GM18520 (cell line): Measurements from ENCODE around the gene SPRED1.

Source experiments
- ATAC-seq: cut with Tn5 transposase; IDR thresholded peaks from one replicate; pipeline ENCODE4 v1.9.1; 2021; ENCODE audit not compliant: unreplicated experiment

SPRED1 gene

DNA sequence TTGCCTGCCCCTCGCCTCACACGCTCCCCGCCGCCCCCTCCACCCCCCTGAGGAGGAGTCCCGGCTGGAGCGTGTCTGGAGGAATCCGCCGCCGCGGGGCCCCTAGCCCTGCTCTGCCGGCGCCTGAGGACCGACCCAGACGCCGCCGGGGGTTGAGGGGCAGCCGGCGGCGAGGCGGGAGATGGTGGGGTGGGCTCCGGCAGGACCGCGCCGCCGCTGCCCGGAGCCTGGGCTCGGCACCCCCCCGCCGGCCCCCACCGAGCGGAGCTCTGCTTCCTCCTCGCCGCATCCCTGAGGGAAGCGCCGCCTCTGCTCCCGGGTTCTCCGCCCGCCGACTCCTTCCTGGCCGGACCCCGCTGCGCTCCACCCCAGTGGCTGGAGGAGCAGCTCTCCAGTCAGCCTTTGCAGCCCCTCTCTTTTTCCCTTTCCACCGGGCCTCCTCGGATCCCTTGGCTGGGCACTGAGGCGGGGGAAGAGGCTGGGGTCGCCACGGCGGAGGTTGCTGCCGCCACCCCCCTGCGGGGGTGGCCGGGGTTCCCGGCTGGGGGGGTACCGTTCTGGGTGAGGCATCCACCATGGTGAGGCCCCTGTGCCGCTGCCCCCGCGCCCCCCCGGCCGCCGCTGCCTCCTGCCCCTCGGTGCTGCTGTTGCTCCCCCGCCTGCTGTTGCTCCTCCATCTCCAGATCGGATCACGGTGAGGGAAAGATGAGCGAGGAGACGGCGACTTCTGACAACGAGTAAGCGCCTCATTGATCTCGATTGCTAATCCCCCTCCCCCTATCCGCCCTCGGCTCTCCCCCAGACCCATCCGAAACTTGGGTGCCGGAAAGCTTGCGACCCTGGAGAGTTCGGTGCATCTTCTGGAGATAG, at the start of gene SPRED1:
TSS of gene SPRED1 (plus strand) at position 356 of the 870 bp plus-strand sequence. CDS start at position 706, 350 bp downstream.
- no peak for ATAC-seq

DNA sequence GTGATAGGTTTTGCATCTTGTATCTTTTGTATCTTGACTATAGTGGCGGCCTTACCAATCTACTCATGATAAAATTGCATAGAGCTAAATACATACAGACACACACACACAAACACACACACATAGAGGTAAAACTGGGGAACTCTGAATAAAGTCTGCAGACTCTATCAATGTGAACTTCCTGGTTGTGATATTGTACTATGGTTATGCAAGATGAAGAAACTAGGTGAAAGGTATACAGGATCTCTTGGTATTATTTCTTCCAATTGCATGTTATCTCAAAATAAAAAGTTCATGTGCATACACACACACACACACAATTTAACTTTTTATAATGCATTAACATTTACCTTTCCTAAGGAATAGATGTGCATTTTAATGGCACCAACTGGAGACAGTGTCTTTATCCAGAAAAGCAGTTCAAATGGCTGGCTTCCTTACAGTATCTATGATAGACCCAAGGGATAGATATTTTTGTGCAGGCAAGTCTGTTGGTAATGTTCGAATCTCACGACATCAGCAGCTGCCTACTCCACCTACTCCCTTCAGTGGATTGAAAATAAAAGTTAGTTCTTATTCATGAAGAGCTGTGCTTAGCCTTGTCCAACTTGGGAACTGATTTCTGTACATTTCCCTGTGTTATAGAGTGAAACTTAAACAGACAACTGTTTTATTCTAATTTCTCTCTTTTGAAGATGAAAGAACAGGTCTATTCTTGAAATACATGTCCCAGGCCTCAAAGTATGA, 46.9 kb upstream of the SPRED1 start:
- ATAC-seq = no peak

DNA sequence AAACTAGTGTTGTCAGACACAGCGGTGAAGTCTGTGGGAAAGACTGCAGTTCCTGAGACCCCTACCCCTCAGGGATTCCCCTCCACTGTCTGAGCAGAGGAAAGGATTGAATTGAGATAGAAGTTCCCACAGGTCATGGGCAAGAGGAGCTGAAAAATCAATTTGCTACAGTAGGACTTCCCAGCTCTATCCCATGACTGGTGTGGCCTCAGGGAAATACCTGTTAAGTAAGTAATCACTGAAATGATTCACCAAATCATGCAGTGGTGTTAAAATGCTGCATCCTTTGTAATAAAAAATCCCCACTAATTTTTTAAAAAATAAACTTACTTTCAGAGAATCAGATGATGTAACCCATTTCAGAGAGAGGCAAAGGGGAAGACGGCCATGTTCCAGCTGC, 45.0 kb upstream of the SPRED1 start:
- no peak for ATAC-seq

DNA sequence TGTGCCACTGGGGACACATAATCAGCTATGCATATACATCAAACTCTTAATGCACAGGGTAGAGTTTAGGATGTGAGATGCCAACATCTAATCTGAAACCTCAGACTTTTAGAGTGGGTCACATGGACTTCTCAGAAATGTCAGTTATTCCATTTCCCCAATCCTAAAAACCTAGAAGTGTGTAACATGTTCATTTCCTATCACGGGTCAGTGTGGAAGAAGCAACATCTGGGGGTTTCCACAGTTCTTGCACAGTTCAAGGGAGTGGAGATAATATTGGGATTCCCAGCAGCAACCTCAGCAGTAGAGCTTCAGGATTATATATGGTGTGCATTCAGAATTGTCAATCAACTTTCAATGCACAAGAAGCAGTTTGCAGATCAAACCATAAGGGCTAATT, 44.4 kb upstream of the SPRED1 start:
- ATAC-seq = no peak

DNA sequence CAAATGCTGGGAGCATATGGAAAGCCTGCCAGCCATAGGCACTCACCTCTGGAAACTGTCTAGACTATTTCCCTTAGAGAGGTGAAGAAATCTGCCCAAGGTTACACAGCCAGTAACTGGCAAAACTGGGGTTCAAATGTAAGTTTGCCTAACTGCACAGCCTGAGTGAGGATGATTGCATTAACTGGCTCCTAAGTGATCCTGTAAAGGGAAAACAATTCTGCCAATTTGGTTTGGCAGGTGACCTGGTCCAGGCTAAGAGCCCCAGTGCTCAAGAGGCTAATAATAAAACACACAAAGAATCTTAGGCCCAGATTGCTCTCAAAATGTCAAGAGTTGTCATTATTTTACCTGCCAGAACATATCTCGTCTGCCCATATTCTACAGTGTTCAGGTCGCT, 43.9 kb upstream of the SPRED1 start:
- no peak for ATAC-seq

DNA sequence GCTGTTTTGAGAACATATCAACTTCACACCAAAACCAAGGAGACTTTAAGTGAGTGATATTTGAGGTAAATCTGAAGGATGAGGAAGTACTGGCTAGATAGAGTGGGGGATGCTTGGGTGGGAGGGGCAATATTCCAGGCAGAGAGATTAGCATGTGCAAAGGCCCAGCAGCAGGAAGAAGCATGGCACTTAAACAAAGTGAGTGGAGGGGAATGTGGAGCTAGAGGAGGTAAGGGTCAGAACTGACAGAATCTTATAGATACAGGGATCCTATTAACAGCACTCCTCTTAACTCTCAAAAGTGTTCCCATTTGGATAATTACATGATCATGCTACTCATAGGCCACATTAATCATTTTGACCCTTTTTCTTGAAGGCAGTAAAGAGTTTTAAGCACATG, 41.4 kb upstream of the SPRED1 start:
- no peak for ATAC-seq

DNA sequence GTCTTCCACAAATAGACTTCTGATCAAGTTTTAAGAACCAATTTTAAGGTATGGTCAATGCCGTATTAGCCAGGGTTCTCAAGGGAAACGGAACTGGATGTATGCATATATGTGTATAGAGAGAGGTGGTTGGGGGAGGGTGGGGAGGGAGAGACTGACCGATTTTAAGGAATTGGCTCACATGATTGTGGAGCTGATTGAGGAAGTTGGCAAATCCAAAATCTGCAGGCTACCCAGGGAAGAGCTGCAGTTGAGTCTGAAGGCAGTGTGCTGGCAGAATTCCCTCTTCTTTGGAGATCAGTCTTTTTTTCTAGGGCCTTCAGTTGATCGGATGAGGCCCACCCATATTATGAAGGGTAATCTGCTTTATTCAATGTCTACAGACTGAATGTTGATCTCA, 40.8 kb upstream of the SPRED1 start:
- no peak for ATAC-seq

DNA sequence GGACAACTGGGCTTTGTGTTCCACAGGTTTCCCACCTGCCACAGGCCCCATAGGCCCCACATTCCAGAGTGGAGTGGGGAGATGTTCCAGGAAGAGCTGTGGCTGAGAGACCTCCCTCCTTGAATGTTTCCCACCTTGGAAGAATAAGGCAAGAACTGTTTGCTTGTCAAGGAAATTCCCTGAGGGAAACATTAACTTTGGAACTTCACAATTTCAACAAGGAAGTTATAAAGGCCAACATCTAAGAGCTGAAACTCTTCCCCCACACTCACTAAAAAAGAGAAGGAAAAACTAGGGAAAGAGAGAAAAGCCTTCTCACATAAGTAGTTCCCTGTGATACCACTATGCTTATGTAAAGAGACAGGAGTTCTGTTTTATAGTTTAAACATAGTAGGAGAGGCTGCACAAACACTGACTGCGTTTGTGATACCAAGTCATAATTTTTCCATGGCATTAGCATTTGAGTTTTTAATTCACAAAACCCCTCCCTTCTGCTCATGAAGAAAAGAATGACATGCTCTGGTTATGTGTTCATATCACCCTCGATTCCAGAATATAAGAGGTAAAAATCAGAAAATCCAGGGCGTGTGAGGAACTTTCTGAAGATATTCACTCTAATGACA, 39.8 kb upstream of the SPRED1 start:
- no peak for ATAC-seq

DNA sequence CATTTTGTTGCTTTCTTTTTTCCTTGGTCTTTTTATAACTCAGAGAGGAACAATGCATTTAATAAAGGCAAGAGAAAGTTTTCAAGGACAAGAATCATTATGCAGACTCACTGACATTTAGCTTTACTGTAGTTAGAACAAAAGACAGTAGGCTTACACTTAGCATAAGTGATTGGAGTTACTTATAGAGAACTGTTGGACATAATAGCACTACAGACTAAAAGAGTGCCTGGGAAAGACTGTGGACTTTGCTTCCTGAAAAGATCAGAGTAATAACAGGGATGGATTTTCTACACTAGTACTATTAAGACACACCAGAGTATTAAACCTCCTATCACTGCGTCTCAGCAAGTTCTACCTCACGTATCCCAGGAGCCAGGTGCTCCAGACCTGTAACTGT, 39.3 kb upstream of the SPRED1 start:
- no peak for ATAC-seq

DNA sequence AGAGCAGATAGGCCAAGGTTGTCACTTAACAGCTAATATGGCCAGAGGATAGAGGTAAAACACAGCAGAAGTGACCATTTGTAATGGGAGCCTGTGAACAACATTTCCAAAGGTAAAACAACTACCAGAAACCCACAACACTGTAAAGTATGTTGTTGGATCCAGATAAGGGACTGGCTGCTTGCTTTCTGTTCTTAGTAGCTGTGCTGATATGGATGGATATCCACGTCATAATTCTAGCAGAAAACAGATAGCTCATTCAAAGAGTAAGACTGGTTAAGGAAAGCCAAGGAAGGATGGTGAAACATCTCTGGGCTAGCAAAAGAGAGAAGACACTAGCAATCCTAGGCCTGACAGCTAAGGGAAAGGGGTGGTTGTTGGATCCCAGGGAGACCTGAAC, 36.9 kb upstream of the SPRED1 start:
- no peak for ATAC-seq

DNA sequence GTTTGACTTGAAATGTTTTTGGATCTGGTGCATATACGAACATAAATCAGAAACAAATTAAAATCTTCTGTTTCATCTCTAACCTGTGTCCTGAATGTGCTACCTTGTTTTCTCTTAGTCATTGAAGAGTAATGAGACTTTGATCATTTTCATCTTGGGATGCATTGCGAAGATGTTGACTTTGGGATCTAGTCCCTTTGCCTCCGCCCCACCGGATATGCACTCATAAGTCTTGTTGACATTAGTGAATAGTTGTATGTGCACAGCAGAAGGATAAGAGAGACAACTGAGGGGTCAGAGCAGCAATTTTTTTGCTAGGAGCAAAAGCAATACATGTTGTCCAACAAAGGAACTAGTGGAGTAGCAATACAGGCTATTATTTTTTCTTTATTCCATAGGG, 35.9 kb upstream of the SPRED1 start:
- no peak for ATAC-seq

DNA sequence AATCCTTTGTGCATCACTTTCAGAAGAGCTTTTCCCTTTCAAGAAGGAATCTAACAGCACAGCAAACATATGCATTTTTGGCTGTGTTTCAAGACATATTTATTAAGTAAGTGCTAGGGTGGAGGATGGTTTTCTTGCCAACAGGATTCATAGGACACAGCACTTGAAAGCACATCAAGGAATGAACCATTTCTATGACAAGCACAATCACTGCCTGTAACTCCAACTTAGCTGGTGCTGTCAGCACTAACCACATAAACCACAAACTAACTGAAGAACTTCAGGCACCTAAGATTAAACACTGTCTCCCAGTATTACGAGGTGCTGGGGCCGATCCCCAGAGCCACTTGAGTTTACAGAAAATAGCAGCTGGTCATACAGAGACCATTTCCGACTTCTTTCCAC, 35.4 kb upstream of the SPRED1 start:
- ATAC-seq = no peak

DNA sequence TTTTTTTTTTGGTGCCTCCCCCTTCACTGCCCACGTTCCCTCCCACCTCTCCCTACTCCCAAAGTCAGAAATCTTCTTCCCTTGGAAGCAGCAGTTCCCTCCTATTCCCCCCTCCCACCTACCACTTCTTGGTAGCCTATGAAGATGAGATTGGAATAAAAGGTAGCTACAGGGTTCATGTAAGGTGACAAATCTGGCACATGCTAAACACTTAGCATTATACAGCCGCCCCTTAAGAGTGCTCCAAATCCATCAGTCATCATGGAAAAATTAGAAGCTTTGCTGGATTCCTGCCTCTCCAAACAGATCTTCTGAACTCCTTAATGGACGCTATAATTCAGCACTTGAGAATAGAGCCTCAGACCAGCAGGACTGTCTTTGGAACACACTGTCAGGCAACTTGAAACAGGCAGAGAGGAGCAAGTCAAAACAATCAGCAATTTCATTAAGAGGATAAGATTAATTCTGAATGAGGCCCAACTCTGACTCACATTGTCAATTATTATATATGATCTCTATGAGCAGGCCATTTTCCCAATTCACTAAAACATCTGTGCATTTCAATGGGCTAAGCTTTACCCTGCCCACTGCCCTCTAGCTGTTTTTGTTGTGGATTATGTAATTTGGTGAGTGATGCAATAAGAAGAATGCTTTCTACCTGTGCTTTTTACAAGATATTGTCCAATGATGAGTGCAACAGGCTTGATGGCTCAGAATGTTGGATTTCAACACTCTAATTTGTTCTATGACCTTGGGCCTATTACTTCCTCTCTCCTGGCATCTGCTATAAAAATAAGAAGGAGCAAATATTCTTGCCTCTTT, 34.6 kb upstream of the SPRED1 start:
- no peak for ATAC-seq

DNA sequence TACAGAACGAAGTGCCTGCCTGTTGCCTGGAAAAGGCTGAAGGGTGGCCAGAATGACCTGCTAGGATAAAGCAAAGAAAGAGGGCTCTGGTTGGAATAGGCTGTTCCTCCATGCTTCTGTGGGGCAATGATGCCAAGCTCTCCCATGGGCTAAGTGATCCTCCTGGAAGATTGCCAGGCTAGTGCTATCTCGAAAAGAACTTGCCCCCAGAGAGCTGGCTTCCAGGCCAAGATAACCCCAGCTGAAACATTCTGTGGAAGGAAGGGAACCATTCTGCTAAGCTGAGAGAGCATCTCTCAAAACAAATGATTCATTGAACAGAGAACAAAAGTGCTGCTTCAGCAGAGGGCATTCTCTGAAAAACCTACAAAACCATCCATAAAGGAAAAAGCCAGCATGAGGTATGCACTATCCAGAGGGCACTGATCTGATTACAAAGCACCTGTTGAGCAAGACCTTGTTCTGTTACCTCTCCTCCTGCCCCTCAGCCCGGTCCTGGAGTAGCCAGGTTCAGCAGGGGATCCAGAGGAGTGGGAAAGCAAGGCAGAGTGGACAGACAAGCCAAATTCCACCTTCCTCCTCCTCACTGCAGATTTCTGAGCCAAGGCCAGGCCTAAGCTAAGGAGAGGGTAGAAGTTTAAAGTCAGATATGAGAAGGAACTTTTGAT, 31.9 kb upstream of the SPRED1 start:
- no peak for ATAC-seq

DNA sequence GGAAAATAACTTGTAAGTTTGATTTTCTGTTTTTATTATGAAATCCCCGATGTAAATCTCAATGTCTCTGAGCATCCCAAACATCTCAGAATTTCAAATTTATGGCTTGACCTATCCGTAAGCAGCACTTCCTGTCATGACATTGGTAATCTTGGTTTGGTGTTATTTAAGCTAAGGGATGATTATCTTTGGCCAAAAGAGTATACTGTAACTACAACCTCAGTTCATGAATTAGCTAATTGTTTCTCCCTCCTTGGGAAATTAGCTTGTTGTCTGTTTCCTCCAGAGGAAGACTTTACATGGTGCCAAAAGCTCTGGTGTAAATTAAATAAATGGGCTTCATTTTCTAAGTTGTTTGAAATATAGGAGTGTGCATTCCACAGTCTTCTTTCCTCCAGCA, 28.1 kb upstream of the SPRED1 start:
- ATAC-seq = no peak

DNA sequence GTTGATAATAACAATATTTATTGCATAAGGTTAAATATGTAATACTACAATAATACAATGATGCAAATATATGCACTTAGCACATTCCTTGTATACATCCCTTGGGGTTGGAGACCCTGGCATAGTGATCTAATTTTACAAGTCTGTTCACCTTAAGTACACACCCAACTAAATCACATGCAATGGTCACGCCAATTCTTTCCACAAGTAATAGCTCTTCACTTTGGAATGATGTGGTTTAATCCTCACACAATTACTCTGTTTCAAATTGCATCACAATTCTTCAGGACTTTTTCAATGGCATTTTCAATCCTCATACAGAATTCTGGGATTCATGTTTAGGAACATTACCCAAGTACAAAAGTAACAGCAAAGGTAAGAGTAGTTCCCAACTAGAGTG, 27.3 kb upstream of the SPRED1 start:
- no peak for ATAC-seq

DNA sequence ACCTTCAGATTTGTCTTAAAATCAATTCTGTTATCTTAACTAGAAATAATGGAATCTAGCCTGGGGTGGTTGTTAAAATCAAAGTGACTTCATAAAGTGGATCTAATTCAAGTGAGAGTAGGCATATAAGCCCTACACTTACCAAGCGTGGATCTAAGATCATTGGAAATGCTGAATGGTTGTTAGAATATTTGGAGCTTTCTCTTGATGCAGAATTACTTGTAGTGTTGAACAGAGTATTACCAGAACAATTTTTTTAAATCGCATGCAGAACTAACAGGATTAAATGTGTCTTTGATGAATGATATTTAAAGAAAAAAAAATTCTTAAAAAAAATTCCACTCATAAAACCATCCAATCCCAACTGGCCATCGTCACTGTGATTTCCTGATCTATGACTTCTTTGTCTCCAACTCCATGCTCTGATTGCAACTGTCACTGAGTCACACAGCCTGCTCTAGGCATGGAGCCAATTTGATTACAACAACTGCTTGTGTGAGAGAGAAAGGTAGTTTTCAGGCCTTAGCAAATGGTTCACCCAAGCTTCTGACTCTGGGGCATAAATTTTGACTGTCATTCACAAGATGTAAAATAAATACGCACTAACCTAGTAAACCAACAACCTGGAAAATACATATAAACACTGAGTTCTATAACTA, 25.9 kb upstream of the SPRED1 start:
- ATAC-seq = no peak

DNA sequence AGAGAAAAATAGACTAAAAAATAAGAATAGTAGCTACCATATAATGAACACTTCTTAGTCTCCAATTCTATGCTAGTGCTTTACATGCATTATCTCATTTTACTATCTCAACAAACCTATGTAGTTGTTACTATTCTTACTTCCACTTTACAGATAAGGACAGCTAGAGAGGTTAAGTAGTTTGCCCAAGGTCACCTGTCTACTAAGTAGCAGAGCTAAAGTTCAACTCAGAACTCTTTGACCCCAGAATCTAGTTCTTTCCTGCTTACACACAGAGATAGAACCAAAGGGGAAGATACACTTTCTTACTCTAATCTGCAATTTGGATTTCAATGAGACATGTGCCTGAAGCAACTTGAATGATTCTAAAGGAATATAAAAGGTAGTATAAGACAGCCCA, 24.7 kb upstream of the SPRED1 start:
- ATAC-seq = no peak

DNA sequence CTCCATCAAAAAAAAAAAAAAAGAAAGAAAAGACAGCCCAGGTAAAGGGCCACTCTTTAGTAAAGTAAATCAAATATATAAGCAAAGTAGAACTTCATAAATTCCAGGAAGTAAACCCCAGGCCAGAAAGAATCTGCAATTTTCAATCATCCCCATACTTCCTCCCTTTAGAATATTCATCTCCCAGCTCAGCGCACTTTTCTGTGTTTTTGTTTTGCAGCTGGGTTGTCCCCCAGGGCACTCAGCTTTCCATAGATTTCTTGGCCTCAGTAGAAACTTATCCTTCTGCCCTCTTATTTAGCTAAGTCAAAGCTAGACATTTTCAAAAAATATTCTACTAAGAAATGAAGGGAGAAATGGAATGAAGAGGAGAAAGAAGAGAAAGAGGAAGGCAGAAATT, 24.0 kb upstream of the SPRED1 start:
- no peak for ATAC-seq

DNA sequence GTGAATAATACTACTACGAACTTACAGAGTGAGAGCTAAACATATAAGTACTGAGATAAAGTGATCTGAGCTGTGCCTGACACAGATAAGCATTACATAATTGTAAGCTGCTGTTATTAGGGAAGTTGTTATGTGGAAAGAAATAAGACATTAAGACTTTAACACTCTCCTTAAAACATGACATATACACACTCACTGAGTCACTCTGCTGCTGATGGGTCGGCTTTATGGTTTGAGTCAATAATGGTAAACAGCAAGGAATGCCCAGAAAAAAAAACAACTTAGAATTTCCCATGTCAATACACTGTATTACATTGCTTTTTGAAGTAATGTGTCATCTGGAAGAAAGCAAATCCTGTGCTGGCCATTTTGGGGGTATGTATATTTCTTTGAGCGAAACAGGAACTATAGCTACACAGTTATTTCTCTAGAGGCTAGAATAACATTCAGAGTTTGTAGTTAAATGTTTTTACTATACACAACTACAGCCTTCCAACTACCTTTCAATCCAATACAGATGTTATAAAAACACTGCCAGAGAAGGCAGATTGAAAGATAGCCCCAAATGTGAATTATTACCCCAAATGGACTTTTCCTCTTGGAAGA, 22.8 kb upstream of the SPRED1 start:
- ATAC-seq = no peak
